Posterior cingulate gyrus (tissue), 11 donors: ENCODE measurements around the gene TAS2R8.
"Not testable (repeated sequence)": the region's sequence is repeated elsewhere in the genome, so short reads cannot be mapped to it uniquely, and the experiment has no call there.

Source experiments
- DNase-seq, 10 donors: peaks; one replicate each; pipeline versions ENCODE4 v3.0.0 to v3.0.0-alpha.2; 2020 to 2021; ENCODE audit warnings: mixed read lengths in 3 of 10
- intact Hi-C: fragments of 100-400 bp; cut with DNase I; formaldehyde crosslinking; loops from one replicate; pipeline ENCODE4 v1.15.1; 2023

Gene TAS2R8

GRCh38 chr12:10807186-10807585 is at the start of gene TAS2R8:
Gene TAS2R8, minus strand, starts transcription at chr12:10807286. Its CDS starts 306 bp downstream, at chr12:10806980.
- intact Hi-C loops: no loop called here
- no peak for DNase-seq

- DNase-seq: no peak
- intact Hi-C loops: no loop called here
Observed at GRCh38 chr12:10855807-10856206, 48.7 kb upstream of the TAS2R8 start.

GRCh38 chr12:10853776-10854175 is 46.7 kb upstream of the TAS2R8 start:
- intact Hi-C loops: no loop called here

GRCh38 chr12:10851243-10851858 is 44.3 kb upstream of the TAS2R8 start:
- no peak for DNase-seq
- intact Hi-C loops: no loop called here

More at GRCh38 chr12:10853776-10854175, 46.7 kb upstream of the TAS2R8 start:
- DNase-seq: no peak

- DNase-seq: no peak
- intact Hi-C loops: no loop called here
Observed at GRCh38 chr12:10849425-10849878, 42.4 kb upstream of the TAS2R8 start, which contains the start of gene PRR4. Gene PRR4, minus strand, starts transcription at chr12:10849475. Its CDS starts 38 bp downstream, at chr12:10849437.

- DNase-seq: no peak
- intact Hi-C loops: no loop called here
Observed at GRCh38 chr12:10847744-10848143, 40.7 kb upstream of the TAS2R8 start.

GRCh38 chr12:10842862-10843261 is 35.8 kb upstream of the TAS2R8 start:
- intact Hi-C loops: no loop called here
- DNase-seq: no peak

GRCh38 chr12:10838461-10838860 is 31.4 kb upstream of the TAS2R8 start:
- DNase-seq: no peak
- intact Hi-C loops: no loop called here

GRCh38 chr12:10829994-10830393 is 22.9 kb upstream of the TAS2R8 start:
- no peak for DNase-seq
- intact Hi-C loops: no loop called here

- intact Hi-C loops: no loop called here
- no peak for DNase-seq
Observed at GRCh38 chr12:10826258-10826657, 19.2 kb upstream of the TAS2R8 start, which contains the start of gene TAS2R10. Gene TAS2R10, minus strand, starts transcription at chr12:10826358. Its CDS starts 89 bp downstream, at chr12:10826269.

- intact Hi-C loops: no loop called here
- DNase-seq: no peak
Observed at GRCh38 chr12:10824957-10825356, 17.9 kb upstream of the TAS2R8 start.

- no peak for DNase-seq
- intact Hi-C loops: no loop called here
Observed at GRCh38 chr12:10811883-10812536, 4.9 kb upstream of the TAS2R8 start.

GRCh38 chr12:10810068-10810467 is 3.0 kb upstream of the TAS2R8 start, which contains the start of gene TAS2R9:
Gene TAS2R9, minus strand, starts transcription at chr12:10810168. Its CDS starts 93 bp downstream, at chr12:10810075.
- no peak for DNase-seq
- intact Hi-C loops: no loop called here

- intact Hi-C loops: no loop called here
- DNase-seq: no peak
Observed at GRCh38 chr12:10802587-10802986, 4.5 kb downstream of the TAS2R8 start, which contains the start of gene TAS2R7. Gene TAS2R7, minus strand, starts transcription at chr12:10802627. Its CDS starts 57 bp downstream, at chr12:10802570.

GRCh38 chr12:10801741-10802140 is 5.3 kb downstream of the TAS2R8 start:
- intact Hi-C loops: no loop called here
- DNase-seq: no peak

GRCh38 chr12:10794222-10794621 is 12.9 kb downstream of the TAS2R8 start:
- intact Hi-C loops: no loop called here

GRCh38 chr12:10791769-10792168 is 15.3 kb downstream of the TAS2R8 start:
- DNase-seq, intact Hi-C loops: not testable (repeated sequence)

More at GRCh38 chr12:10794222-10794621, 12.9 kb downstream of the TAS2R8 start:
- no peak for DNase-seq

GRCh38 chr12:10783252-10783651 is 23.8 kb downstream of the TAS2R8 start:
- intact Hi-C loops: no loop called here

GRCh38 chr12:10779103-10779502 is 28.0 kb downstream of the TAS2R8 start:
- DNase-seq: no peak
- intact Hi-C loops: no loop called here

More at GRCh38 chr12:10783252-10783651, 23.8 kb downstream of the TAS2R8 start:
- DNase-seq: no peak

GRCh38 chr12:10771132-10771733 is 35.9 kb downstream of the TAS2R8 start:
- DNase-seq: no peak
- intact Hi-C loops: loop anchor here (2.0 kb wide), 1 partner anchor 430 kb away; no protein-coding TSS in a partner anchor

- intact Hi-C loops: no loop called here
- no peak for DNase-seq
Observed at GRCh38 chr12:10759657-10760056, 47.4 kb downstream of the TAS2R8 start.
